GM12878 (cell line): ENCODE data around the gene CUL4A. TPM values are rescaled to one million over a fixed set of nuclear protein-coding genes. Genes with fewer than 3 reads are reported as not detected.

Source experiments
- ATAC-seq: fragments of 200-7000 bp; cut with Tn5 transposase; 3 replicates; pipeline ENCODE4 v1.9.1; 2020; ENCODE audit warnings: mild to moderate bottlenecking, moderate library complexity
- BruUV-seq: library from RNA; stranded (reverse); fragments of 400-500 nt; replicated peaks from 2 replicates; lab custom pipeline; 2021; lab: Mats Ljungman, UMichigan
- CTCF ChIA-PET: fragments of 300-600 bp; sonication (Branson Sonifier 250); formaldehyde crosslinking; extraction: SDS; loops from one replicate; lab custom pipeline; 2021; ENCODE audit warnings: inconsistent platforms; lab: Yijun Ruan, JAX
- POLR2A ChIA-PET: fragments of 350-600 bp; formaldehyde crosslinking; extraction: SDS; loops from one replicate; lab custom pipeline; 2021; ENCODE audit warnings: inconsistent platforms; lab: Charles Lee
- RAD21 ChIA-PET: fragments of 300-600 bp; sonication (Branson Sonifier 250); formaldehyde crosslinking; loops from one replicate; lab custom pipeline; 2023; ENCODE audit warnings: antibody characterized with exemption; ENCODE audit not compliant: unreplicated experiment; lab: Charles Lee
- SMC1A ChIA-PET: fragments of 300-600 bp; sonication (Branson Sonifier 250); formaldehyde crosslinking; loops from one replicate; lab custom pipeline; 2023; ENCODE audit not compliant: unreplicated experiment, uncharacterized antibody; lab: Charles Lee
- DNase-seq: peaks from one replicate; pipeline ENCODE4 v3.0.0-alpha.2; 2011; ENCODE audit warnings: low read depth, low spot score
- FAIRE-seq: peaks from 3 replicates; lab custom pipeline; 2011; peaks lifted over from hg19 to GRCh38; lab: Jason Lieb, UNC
- H2AFZ ChIP-seq: 2 replicates; pipeline ENCODE4 v1.6.0; 2011; ENCODE audit warnings: low read depth, low read length, control low read depth; ENCODE audit not compliant: control insufficient read depth
- H3K27ac ChIP-seq: 2 replicates; pipeline ENCODE4 v1.5.1; 2011; ENCODE audit warnings: control low read depth; ENCODE audit not compliant: control insufficient read depth, insufficient read depth
- H3K27me3 ChIP-seq, 2 experiments: replicated peaks in 1 of 2; 2 replicates each; pipeline versions ENCODE4 v1.6.0 to v1.6.1; 2011; ENCODE audit warnings: low read length in 1 of 2; ENCODE audit not compliant: control insufficient read depth in 2 of 2, insufficient read depth in 2 of 2
- H3K36me3 ChIP-seq, 2 experiments: 2 replicates each; pipeline ENCODE4 v1.5.1; 2011; ENCODE audit warnings: low read length in 1 of 2; ENCODE audit not compliant: control insufficient read depth in 2 of 2, insufficient read depth in 2 of 2
- H3K4me1 ChIP-seq: 2 replicates; pipeline ENCODE4 v1.6.1; 2011; ENCODE audit warnings: mild to moderate bottlenecking, low read length, moderate library complexity, mixed read lengths; ENCODE audit not compliant: control insufficient read depth, insufficient read depth
- H3K4me2 ChIP-seq: 2 replicates; pipeline ENCODE4 v1.6.0; 2011; ENCODE audit warnings: control low read depth; ENCODE audit not compliant: control insufficient read depth, insufficient read depth
- H3K4me3 ChIP-seq: fragments of 200-600 bp; sonication (generic); 2 replicates; pipeline ENCODE4 v1.5.1; 2016
- H3K79me2 ChIP-seq: 2 replicates; pipeline ENCODE4 v1.6.0; 2011; ENCODE audit warnings: low read length; ENCODE audit not compliant: control insufficient read depth, insufficient read depth
- H3K9ac ChIP-seq: 2 replicates; pipeline ENCODE4 v1.8.0; 2011; ENCODE audit warnings: low read length, control low read depth, mixed read lengths; ENCODE audit not compliant: control insufficient read depth, insufficient read depth
- H3K9me3 ChIP-seq: replicated peaks from 3 replicates; pipeline ENCODE4 v1.5.1; 2011; ENCODE audit warnings: mild to moderate bottlenecking, low read length; ENCODE audit not compliant: control insufficient read depth, insufficient read depth
- H4K20me1 ChIP-seq: 2 replicates; pipeline ENCODE4 v1.6.0; 2011; ENCODE audit not compliant: control insufficient read depth, insufficient read depth
- ASH2L ChIP-seq: fragments of 300-600, 200-600 bp; sonication (generic); IDR thresholded peaks from 2 replicates; pipeline ENCODE4 v1.6.1; 2017; ENCODE audit warnings: low read depth, mild to moderate bottlenecking, borderline replicate concordance
- CBFB ChIP-seq: IDR thresholded peaks from 2 replicates; pipeline ENCODE4 v1.6.1; 2016; ENCODE audit warnings: antibody characterized with exemption, low read depth
- CEBPB ChIP-seq, 2 experiments: fragments of 150-350 bp in 1 of 2; IDR thresholded peaks; 2 replicates each; pipeline ENCODE4 v1.6.1; 2012 to 2014; ENCODE audit warnings: low read depth in 2 of 2, low read length in 2 of 2, borderline replicate concordance in 1 of 2, inconsistent platforms in 1 of 2
- CREB1 ChIP-seq: IDR thresholded peaks from 2 replicates; pipeline ENCODE4 v1.6.1; 2012; ENCODE audit warnings: low read depth, mild to moderate bottlenecking, inconsistent platforms
- EGR1 ChIP-seq, 2 experiments: IDR thresholded peaks; 1 replicate in 1 of 2; 2 replicates in 1 of 2; pipeline ENCODE4 v1.6.1; 2011 to 2012; ENCODE audit warnings: low read depth in 2 of 2, low read length in 2 of 2, borderline replicate concordance in 1 of 2, mild to moderate bottlenecking in 1 of 2, moderate library complexity in 1 of 2
- EZH2 ChIP-seq: IDR thresholded peaks from 2 replicates; pipeline ENCODE4 v1.6.1; 2012; ENCODE audit warnings: low read depth, mild to moderate bottlenecking, control low read depth, inconsistent platforms, low read length, borderline replicate concordance; ENCODE audit not compliant: control insufficient read depth
- MTA2 ChIP-seq: fragments of 450-650 bp; IDR thresholded peaks from 2 replicates; pipeline ENCODE4 v1.6.1; 2016; ENCODE audit warnings: low read depth, mild to moderate bottlenecking, moderate library complexity
- MXI1 ChIP-seq: fragments of 150-350 bp; IDR thresholded peaks from 2 replicates; pipeline ENCODE4 v1.6.1; 2011; ENCODE audit warnings: low read depth, mild to moderate bottlenecking, inconsistent platforms, low read length, improper control_type of control experiment
- NRF1 ChIP-seq: conservative IDR thresholded peaks from 2 replicates; pipeline ENCODE4 v1.6.1; 2011; ENCODE audit warnings: mild to moderate bottlenecking, low read depth, low read length, improper control_type of control experiment
- PAX8 ChIP-seq: fragments of 450-650 bp; IDR thresholded peaks from 2 replicates; pipeline ENCODE4 v1.6.1; 2017; ENCODE audit warnings: mild to moderate bottlenecking, moderate library complexity
- POLR2AphosphoS2 ChIP-seq: IDR thresholded peaks from 2 replicates; pipeline ENCODE4 v1.6.1; 2011; ENCODE audit warnings: low read depth, mild to moderate bottlenecking, low read length, improper control_type of control experiment, moderate library complexity
- RAD21 ChIP-seq: IDR thresholded peaks from 2 replicates; pipeline ENCODE4 v1.6.1; 2011; ENCODE audit warnings: mild to moderate bottlenecking, low read depth, low read length, moderate library complexity; ENCODE audit not compliant: insufficient read depth
- RB1 ChIP-seq: fragments of 450-650 bp; formaldehyde crosslinking; IDR thresholded peaks from 2 replicates; pipeline ENCODE4 v1.6.1; 2017; ENCODE audit warnings: mild to moderate bottlenecking, borderline replicate concordance
- RBBP5 ChIP-seq: fragments of 200-600 bp; sonication (generic); conservative IDR thresholded peaks from 2 replicates; pipeline ENCODE4 v1.6.1; 2016
- RUNX3 ChIP-seq: IDR thresholded peaks from 2 replicates; pipeline ENCODE4 v1.6.1; 2012; ENCODE audit warnings: low read length, inconsistent platforms
- SIX5 ChIP-seq: IDR thresholded peaks from 2 replicates; pipeline ENCODE4 v1.6.1; 2011; ENCODE audit warnings: mild to moderate bottlenecking, low read depth, low read length, moderate library complexity; ENCODE audit not compliant: severe bottlenecking
- SMAD5 ChIP-seq: IDR thresholded peaks from 2 replicates; pipeline ENCODE4 v1.6.1; 2016; ENCODE audit warnings: antibody characterized with exemption, low read depth
- SP1 ChIP-seq: IDR thresholded peaks from one replicate; pipeline ENCODE4 v1.6.1; 2011; ENCODE audit warnings: low read depth, low read length
- SRF ChIP-seq, 2 experiments: IDR thresholded peaks; 2 replicates each; pipeline ENCODE4 v1.6.1; 2011; ENCODE audit warnings: low read depth in 2 of 2, low read length in 2 of 2, mild to moderate bottlenecking in 1 of 2, moderate library complexity in 1 of 2
- SUPT20H ChIP-seq: IDR thresholded peaks from 2 replicates; pipeline ENCODE4 v1.6.1; 2011; ENCODE audit warnings: low read depth, mild to moderate bottlenecking, low read length, moderate library complexity, borderline replicate concordance; ENCODE audit not compliant: control insufficient read depth
- ZNF274 ChIP-seq: IDR thresholded peaks from one replicate; pipeline ENCODE4 v1.8.0; 2011; ENCODE audit not compliant: insufficient read length, insufficient read depth
- ZNF384 ChIP-seq: IDR thresholded peaks from 2 replicates; pipeline ENCODE4 v1.6.1; 2012; ENCODE audit warnings: low read depth, mild to moderate bottlenecking, low read length, improper control_type of control experiment, borderline replicate concordance
- WGBS: methylation state at CpG from one replicate; pipeline ENCODE4 v1.1.6; 2016; ENCODE audit warnings: low lambda C conversion rate; ENCODE audit not compliant: insufficient replicate concordance, insufficient coverage; ENCODE audit errors: missing lambda C conversion rate; 5-methylcytosine and 5-hydroxymethylcytosine counted together
- in situ Hi-C: fragments of 300-500 bp; cut with MboI; formaldehyde crosslinking; loops from 9 replicates; pipeline ENCODE4 v1.14.3; 2018; ENCODE audit warnings: mixed read lengths
- intact Hi-C: fragments of 100-400 bp; cut with micrococcal nuclease; formaldehyde crosslinking; loops from one replicate; pipeline ENCODE4 v1.14.2; 2022; ENCODE audit not compliant: unreplicated experiment
- polyA plus RNA-seq, 11 experiments: library from polyadenylated mRNA; depleted of rRNA in 4 of 11; unstranded in 6 of 11; stranded (reverse) in 5 of 11; fragments of >200 nt; fragmentation: Nextera tagmentation in 4 of 11; fragmentation: Illumina TruSeq in 1 of 11; extraction: Ambion mirVana in 4 of 11; extraction: Trizol in 1 of 11; gene quantifications; 1 replicate in 1 of 11; 2 replicates in 10 of 11; pipeline versions ENCODE4 v1.2.1 to v1.2.3, GENCODE V29; 2011 to 2016; ENCODE audit warnings: inconsistent platforms in 2 of 11, missing spikeins in 2 of 11, low read depth in 1 of 11
- total RNA-seq, 4 experiments: library from RNA; depleted of rRNA in 3 of 4; stranded (reverse); fragments of >200 nt in 3 of 4; fragmentation: Illumina TruSeq in 1 of 4; extraction: Trizol in 1 of 4; gene quantifications; 2 replicates each; pipeline versions ENCODE4 v1.2.1 to v1.2.3, GENCODE V29; 2013 to 2021

The CUL4A gene
- total and polyA plus RNA-seq, 10 of the 15 experiments (the other 5 are each of a cell fraction or from before 2014, with no cell fraction given), result 19.7 to 74.3 (median 55.6) TPM

DNA sequence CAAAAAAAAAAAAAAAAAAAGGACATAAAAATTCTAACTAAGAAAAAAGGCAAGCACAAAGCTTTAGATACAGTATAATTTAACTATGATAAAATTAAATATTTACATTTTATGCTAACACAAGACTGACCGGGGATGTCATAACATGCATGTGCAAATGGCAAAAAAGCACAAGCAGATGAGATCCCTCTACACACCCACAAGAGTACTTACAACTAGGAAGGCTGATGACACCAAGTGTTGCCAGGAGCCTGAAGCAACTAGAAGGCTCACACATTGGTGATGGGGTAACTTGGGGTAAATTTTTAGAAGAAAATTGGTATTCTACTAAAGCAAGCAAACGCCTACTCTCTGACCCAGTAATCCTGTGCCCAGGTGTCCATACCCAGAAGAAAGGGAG lies 7.6 kb upstream of the CUL4A start:
- Histone ChIP-seq H3K9ac (no peak overlapping the region), H3K27ac (no peak overlapping the region), H3K4me1 (no peaks in the 10 kb centered on the region), H3K4me3 (no peak overlapping the region), H2AFZ (no peak overlapping the region), H3K27me3 (no peaks in the 10 kb centered on the region), H3K4me2 (no peak overlapping the region), H3K9me3 (no peaks in the 10 kb centered on the region), H4K20me1 (no peaks in the 10 kb centered on the region), H3K36me3 (peaks cover 2 to 17% of the 10 kb centered on the region in 2 experiments), H3K79me2 (peaks cover 27% of the 10 kb centered on the region)
- DNase-seq (no peak), ATAC-seq (no peak; the same call in 2 of the 3 replicates), FAIRE-seq (no peak)
- ChIA-PET CTCF (no interaction called here), RAD21 (no interaction called here), POLR2A (no interaction called here), SMC1A (no interaction called here)
- in situ Hi-C loops, result no loop called here
- no TSS peak for BruUV-seq
- WGBS, result 98% methylated on average over 2 of the region's 2 CpGs
- TF ChIP-seq CREB1, result no peak
- no peak for TF ChIP-seq RUNX3
- TF ChIP-seq PAX8, result no peak
- no peak for TF ChIP-seq SP1
- TF ChIP-seq NRF1, result no peak
- no peak for TF ChIP-seq ASH2L
- no peak for TF ChIP-seq RB1
- TF ChIP-seq CBFB, result no peak
- no peak for TF ChIP-seq RBBP5
- TF ChIP-seq MXI1, result no peak
- TF ChIP-seq POLR2AphosphoS2, result no peak
- intact Hi-C loops, result loop anchor here (10.0 kb wide), 1 partner anchor 257 kb away; no protein-coding TSS in a partner anchor

DNA sequence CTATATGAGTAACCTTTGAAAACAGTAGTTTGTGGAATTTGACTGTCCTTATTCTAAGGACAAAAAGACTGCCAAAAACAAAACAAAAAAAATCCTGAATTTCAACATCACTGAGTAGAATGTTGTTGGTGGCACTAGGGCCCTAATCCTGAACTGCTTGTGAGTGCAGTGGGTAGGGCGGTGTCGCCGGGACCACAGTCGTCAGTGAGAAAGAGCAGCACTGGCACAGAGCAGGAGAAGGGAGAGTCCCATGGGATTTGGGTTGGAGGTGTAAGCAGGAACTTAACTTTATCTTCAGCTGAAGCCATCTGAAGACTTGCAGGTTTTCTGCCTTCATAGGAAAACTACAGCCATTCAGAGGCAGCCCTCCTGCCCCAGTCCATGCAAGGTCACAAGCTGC lies 6.5 kb upstream of the CUL4A start:
- peaks cover 0 to 7% of the 10 kb centered on the region in 2 experiments; a peak in 2 of 4 replicates for H3K36me3 ChIP-seq
- no peaks in the 10 kb centered on the region for H3K27me3 ChIP-seq
- no peaks in the 10 kb centered on the region for H4K20me1 ChIP-seq
- CTCF ChIA-PET, result no interaction called here
- intact Hi-C loops (loop anchor here (10.0 kb wide), 1 partner anchor 258 kb away; no protein-coding TSS in a partner anchor), in situ Hi-C loops (no loop called here)
- POLR2A ChIA-PET, result no interaction called here
- H3K9ac ChIP-seq, result no peak overlapping the region
- H3K27ac ChIP-seq, result no peak overlapping the region
- 92% methylated on average over 4 of the region's 4 CpGs for WGBS
- H3K79me2 ChIP-seq, result peaks cover 38% of the 10 kb centered on the region
- no peaks in the 10 kb centered on the region for H3K9me3 ChIP-seq
- RAD21 ChIA-PET, result no interaction called here
- SMC1A ChIA-PET, result no interaction called here
- DNase-seq, result no peak
- BruUV-seq, result no TSS peak
- FAIRE-seq, result no peak
- H3K4me3 ChIP-seq, result no peak overlapping the region
- ATAC-seq, result no peak
- no peak overlapping the region for H2AFZ ChIP-seq
- no peaks in the 10 kb centered on the region for H3K4me1 ChIP-seq
- no peak overlapping the region for H3K4me2 ChIP-seq
- no peak for TF ChIP-seq EGR1 (IDR thresholded peaks at IDR 0.05; ENCODE audit: borderline replicate concordance in 1 of 2, low read depth in 2 of 2, low read length in 2 of 2)
- no peak for TF ChIP-seq MTA2
- TF ChIP-seq RAD21, result no peak
- no peak for TF ChIP-seq ZNF384
- no peak for TF ChIP-seq SP1
- TF ChIP-seq SRF (IDR thresholded peaks at IDR 0.05; ENCODE audit: low read depth in 2 of 2, low read length in 2 of 2), result no peak
- TF ChIP-seq EZH2, result no peak
- no peak for TF ChIP-seq SUPT20H
- TF ChIP-seq CEBPB (IDR thresholded peaks at IDR 0.05; ENCODE audit: borderline replicate concordance in 1 of 2, low read depth in 2 of 2, low read length in 2 of 2), result no peak
- TF ChIP-seq RBBP5, result no peak
- TF ChIP-seq ZNF274, result no peak
- no peak for TF ChIP-seq SMAD5
- no peak for TF ChIP-seq SIX5
